ENCODE data around the gene CEACAM5.

- TF ChIP-seq, protein P1, sequence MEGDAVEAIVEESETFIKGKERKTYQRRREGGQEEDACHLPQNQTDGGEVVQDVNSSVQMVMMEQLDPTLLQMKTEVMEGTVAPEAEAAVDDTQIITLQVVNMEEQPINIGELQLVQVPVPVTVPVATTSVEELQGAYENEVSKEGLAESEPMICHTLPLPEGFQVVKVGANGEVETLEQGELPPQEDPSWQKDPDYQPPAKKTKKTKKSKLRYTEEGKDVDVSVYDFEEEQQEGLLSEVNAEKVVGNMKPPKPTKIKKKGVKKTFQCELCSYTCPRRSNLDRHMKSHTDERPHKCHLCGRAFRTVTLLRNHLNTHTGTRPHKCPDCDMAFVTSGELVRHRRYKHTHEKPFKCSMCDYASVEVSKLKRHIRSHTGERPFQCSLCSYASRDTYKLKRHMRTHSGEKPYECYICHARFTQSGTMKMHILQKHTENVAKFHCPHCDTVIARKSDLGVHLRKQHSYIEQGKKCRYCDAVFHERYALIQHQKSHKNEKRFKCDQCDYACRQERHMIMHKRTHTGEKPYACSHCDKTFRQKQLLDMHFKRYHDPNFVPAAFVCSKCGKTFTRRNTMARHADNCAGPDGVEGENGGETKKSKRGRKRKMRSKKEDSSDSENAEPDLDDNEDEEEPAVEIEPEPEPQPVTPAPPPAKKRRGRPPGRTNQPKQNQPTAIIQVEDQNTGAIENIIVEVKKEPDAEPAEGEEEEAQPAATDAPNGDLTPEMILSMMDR (IDR thresholded peaks at IDR 0.05) = no peak
- TF ChIP-seq EP300 (IDR thresholded peaks at IDR 0.05) = no peak
These were observed 6.9 kb upstream of the CEACAM5 start for GRCh38 chr19:41701401-41702075.
